ENCODE data around the gene MRPS34.

- TF ChIP-seq CTCF (IDR thresholded peaks at IDR 0.05; ENCODE audit: poor library complexity) = no peak
- TF ChIP-seq EZH2phosphoT487 (IDR thresholded peaks at IDR 0.05; ENCODE audit: low read depth, severe bottlenecking, unreplicated experiment) = no peak
- no peak for TF ChIP-seq EZH2 (IDR thresholded peaks at IDR 0.05; ENCODE audit: borderline replicate concordance)
These were observed 2.4 kb downstream of the MRPS34 start for GRCh38 chr16:1770328-1771187.

Measured in hepatocyte (in vitro differentiated cells).